Activated CD8-positive, alpha-beta memory T cell treated with anti-CD3 and anti-CD28 coated beads for 1 hour (primary cell): ENCODE measurements around the gene SLCO3A1.

ENCODE experiments used
- DNase-seq, 2 donors: peaks; one replicate each; pipeline ENCODE4 v3.0.0-alpha.2; 2020; ENCODE audit warnings: low read depth in 1 of 2; ENCODE audit errors: extremely low read depth in 1 of 2

SLCO3A1 gene

GRCh38 chr15:91860498-91860897 lies 7.0 kb downstream of the SLCO3A1 start:
- no peak for DNase-seq

DNA sequence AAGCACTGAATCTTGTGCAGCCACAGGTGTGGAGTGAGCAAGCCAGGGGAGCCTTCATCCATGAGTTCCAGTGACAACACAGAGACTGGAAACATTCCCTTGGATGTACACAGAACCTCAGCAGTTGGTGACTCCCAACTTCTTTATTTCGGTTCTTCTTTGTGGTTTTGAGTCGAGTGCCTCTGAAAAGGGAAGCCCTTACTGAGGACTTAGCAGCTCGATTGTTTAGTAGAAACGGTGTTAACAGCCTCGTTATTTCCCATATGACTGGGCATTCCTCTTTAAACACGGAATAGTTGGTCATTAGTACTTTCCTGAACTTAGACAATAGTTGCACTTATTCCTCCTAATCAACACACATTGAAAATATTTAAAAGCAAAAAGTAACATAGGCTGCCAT lies 7.7 kb downstream of the SLCO3A1 start:
- DNase-seq, result no peak

DNA sequence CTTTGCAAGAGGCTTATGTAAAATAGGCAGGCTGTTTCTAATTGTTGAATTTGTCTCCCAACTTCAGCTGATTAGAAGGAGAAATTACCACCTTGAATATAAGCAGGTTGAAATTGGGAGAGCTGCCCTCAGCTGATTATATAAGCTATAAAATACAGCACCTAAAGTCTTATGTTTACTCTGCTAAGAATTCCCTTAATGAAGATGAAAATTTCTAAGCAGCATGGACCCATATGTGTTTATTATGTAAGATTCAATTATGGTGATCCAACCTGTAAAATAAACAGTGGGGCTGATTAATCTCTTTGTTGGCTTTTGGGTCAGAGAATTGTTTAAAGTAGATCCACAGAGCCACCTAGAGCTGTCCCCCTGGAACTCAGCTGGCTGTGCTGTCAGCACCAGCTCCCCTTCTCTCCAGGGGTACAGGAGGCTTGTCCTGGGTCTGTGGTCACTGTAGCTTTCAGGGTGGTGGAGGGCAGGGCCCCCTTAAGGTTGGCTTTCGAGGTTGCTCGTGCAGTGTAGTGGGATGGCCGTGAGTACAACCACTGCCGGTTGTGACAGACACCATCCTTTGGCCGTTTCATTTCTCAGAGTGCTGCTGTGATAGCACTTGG lies 9.5 kb downstream of the SLCO3A1 start:
- no peak for DNase-seq

GRCh38 chr15:91863621-91864255 lies 10.2 kb downstream of the SLCO3A1 start:
- DNase-seq, result no peak

- no peak for DNase-seq
Observed at GRCh38 chr15:91864664-91865063, 11.2 kb downstream of the SLCO3A1 start.

GRCh38 chr15:91865486-91865885 lies 12.0 kb downstream of the SLCO3A1 start:
- DNase-seq, result no peak

DNA sequence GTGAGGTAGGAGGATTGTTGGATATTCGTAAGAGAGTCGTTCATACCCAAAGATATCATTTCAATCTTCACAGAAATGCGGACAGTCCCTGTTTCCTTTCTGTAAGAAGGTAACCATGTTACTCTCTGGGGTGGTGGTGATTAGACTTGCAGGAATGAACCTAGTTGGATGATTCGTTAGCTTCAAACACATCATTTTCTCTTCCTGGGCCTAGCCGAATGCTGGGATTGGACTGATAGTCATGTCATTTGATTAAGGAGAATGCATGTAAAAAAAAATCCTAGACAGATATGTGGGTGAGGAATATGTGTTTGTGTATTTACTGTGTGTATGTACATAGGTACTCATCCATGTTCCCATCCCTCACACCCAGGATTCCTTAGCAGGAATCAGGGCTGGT lies 12.4 kb downstream of the SLCO3A1 start:
- DNase-seq, result no peak

- DNase-seq, result no peak
Observed at GRCh38 chr15:91866371-91866905, 12.9 kb downstream of the SLCO3A1 start.

DNA sequence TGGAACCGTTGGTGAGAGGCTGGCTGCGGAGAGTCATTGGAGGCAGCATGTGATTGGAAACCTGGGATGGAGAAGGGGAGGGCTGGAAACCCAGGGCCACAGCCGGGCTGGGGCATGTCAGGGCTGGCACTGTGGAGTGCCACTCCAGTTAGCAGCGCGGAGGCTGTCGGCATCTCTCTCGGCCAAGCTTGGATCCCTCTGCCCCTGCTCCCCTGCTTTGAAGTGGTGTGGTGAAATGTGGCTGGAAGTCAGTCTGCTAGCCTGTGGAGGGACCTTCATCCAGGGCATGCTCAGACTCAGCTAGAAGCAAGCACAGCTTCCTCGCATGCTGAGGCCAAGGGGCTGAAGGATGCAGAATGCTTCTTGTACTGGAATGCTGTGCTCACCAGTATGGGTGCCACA lies 13.5 kb downstream of the SLCO3A1 start:
- DNase-seq, result no peak

DNA sequence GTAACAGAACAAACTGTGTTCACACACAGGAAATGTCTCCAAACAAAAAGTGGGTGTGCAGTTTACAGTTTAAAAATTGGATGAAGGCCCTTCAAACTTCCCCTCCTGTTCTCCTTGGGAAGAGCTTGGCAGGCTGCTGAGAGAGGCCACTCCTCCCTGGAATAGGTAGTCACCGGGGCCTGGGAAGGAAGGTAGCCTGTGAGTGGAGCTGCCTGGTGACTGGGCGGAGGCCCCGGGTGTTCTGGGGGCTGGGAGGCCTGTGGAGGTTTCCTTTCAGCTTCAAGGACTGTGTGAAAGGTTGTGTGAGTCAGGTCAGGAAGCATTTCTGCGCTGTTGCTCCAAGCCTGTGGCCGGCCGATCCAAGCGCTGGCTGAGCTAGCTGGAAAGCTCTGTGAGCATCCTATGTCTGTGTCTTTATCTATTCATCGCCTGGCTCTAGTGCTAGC lies 14.1 kb downstream of the SLCO3A1 start:
- DNase-seq, result no peak

GRCh38 chr15:91870876-91871537 lies 17.5 kb downstream of the SLCO3A1 start:
- DNase-seq, result no peak

- DNase-seq, result no peak
Observed at GRCh38 chr15:91871837-91872236, 18.3 kb downstream of the SLCO3A1 start.

DNA sequence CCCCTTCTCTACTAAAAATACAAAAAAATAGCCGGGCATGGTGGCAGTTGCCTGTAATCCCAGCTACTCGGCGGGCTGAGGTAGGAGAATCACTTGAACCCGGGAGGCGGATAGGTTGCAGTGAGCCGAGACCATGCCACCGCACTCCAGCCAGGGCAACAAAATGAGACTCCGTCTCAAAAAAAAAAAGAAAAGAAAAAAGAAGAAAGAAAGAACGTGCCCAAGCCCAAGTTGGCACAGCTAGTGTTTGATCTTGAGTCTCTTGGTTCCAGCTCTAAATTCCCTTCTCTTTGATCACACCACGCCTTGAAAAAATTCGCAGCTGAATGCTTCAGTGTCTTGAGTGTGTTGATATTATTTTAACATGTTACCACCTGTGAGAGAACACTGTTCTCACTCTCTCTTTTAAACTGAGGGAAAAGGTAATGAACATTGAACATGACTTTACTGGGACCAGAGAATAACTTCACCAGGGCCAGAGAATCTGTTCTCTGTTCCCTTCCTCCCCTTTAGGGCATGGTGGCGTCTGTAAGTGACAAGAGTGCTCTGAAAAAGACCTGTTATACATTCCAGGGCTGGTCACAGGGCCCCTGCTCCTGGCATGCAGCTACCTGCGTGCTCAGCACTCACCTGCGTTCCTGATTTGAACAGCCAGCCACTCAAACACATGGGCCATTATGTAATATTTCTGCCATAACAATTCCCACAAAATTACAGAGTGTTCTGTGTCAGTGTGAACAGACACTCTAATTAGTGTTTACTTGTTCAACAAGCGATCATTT lies 19.0 kb downstream of the SLCO3A1 start:
- DNase-seq, result no peak

GRCh38 chr15:91873138-91873536 lies 19.6 kb downstream of the SLCO3A1 start:
- no peak for DNase-seq

- DNase-seq, result no peak
Observed at GRCh38 chr15:91874171-91874570, 20.7 kb downstream of the SLCO3A1 start.

DNA sequence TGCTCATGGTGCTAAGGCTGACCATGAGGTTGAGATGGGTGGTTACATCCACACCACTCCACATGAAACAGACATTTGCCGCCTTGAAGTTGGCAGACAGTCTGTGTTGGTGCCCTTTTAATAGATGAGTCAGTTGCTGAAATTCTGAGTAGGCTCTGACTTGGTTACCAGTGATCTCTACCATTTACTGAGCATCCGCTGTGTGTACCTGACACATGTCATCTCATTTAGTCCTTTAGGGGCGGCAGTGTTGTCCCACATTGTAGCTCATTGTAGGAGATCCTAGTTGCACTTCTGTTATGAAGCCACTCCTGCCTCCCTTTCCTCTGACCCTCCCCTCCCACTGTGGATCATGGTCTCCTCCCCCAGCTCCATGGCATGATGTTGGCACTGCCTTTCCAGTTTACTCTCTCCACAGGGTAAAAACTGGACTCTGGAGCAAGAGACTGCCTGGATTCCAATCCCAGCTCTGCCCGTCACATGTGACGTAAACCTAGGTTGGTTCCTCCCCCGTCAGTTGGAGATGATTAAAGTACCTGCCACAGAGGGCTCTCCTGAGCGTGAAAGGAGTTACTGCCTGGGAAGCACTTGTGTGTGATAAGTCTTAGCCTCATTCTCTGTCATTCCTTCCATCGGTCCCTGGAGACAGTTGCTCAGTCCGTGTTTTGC lies 21.6 kb downstream of the SLCO3A1 start:
- no peak for DNase-seq

DNA sequence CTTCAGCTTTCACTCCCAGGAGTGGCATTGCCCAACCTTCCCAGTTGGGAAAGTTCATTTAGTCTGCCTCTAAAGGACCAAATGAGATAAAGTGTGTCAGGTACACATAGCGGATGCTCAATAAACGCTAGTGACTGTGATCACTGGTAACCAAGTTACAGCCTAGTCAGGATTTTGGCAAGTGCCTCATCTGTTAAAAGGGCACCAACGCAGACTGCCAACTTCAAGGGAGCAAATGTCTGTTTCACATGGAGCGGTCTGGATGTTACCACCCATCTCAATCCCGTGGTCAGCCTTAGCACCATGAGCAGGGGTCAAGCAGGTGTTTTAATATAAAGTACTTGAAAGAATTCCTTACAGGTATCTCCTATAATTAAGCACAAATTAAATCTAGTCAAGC lies 22.7 kb downstream of the SLCO3A1 start:
- no peak for DNase-seq

- no peak for DNase-seq
Observed at GRCh38 chr15:91878319-91878870, 24.9 kb downstream of the SLCO3A1 start.

DNA sequence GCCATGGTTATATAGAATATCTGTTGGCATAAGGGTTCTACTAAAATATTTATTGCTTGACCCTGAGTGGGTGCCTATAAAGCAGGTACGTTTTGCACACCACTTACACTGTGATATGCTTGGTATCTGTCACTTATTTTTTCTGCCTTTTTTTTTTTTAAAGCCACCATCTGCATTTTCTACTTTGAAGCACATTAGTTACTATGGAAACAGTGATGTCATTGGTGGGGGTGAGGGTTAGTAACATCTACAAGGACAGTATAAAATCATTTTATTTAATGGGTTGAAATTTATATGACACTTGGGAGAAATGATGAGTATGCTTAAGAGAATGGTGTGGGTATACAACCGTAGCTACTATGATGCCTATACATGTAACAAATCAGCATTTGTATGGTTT lies 25.6 kb downstream of the SLCO3A1 start:
- no peak for DNase-seq

DNA sequence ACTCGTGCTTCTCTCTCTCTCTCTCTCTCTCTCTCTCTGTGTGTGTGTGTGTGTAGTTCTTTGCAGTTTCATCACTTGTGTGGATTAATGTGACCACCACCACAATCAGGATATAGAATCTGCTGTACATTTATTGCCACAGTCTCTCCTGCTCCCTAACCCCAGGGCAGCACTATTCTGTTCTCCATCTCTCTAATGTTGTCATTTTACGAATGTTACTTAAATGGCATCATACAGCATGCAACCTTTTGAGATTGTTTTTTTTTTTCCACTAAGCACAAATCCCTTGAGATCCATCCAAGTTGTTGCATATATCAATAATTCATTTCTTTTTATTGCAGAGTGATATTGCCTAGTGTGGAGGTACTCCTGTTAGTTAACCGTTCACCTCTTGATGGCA lies 26.9 kb downstream of the SLCO3A1 start:
- DNase-seq, result no peak
